HG03460 (cell line): ENCODE data around the gene SIVA1.
"Not testable (repeated sequence)": the region's sequence is repeated elsewhere in the genome, so short reads cannot be mapped to it uniquely, and the experiment has no call there.

ENCODE experiments used
- ATAC-seq: cut with Tn5 transposase; IDR thresholded peaks from one replicate; pipeline ENCODE4 v1.9.1; 2021; ENCODE audit not compliant: unreplicated experiment

Gene SIVA1

GRCh38 chr14:104750056-104750752 lies 2.7 kb upstream of the SIVA1 start:
- ATAC-seq = no peak

- ATAC-seq = not testable (repeated sequence)
Observed at GRCh38 chr14:104750753-104751057, 2.2 kb upstream of the SIVA1 start.

DNA sequence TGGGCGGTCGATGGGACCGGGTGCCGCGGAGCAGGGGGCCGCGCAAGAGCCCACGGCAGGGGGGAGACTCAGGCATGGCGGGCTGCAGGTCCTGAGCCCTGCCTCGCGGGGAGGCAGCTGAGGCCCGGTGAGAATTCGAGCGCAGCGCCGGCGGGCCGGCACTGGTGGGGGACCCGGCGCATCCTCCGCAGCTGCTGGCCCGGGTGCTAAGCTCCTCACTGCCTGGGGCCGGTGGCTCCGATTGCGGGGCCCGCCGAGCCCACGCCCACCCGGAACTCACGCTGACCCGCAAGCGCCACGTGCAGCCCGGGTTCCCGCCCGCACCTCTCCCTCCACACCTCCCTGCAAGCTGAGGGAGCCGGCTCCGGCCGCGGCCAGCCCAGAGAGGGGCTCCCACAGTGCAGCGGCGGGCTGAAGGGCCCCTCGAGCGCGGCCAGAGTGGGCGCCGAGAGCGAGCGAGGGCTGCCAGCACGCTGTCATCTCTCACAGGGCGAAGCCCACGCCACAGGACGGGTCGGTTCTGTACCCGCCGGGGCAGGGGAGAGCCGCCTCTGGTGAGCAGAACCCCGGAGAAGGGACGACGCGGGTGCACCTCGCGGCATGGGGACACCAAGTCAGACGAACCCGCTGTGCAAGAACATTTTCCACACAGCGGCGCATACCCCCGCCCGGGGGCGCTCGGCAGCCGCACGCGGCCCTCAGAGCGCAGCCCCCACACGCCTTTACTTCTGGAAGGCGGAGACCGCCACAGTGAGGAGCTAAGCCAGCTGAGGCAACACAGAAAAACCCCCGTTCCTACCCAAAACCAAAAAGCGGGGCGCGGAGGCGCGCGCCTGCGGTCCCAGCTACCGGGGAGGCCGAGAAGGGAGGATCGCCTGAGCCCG lies 1.2 kb upstream of the SIVA1 start:
- ATAC-seq = no peak

DNA sequence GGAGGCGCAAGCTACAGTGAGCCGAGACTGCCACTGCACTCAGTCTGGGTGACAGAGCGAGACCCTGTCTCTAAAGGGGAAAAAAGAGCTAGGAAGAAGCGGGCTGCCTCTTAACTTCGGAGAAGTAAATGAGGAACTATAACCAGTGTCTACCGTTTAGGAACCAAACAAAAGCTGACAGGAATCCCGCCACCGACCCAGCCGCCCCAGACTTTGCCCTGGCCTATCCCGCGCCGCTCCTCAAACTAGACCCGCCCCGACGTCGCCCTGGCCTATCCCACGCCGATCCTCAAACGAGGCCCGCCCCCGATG lies 568 bp upstream of the SIVA1 start:
- ATAC-seq = peak; percentile 80

GRCh38 chr14:104753528-104754212 lies 723 bp downstream of the SIVA1 start:
- ATAC-seq = no peak

DNA sequence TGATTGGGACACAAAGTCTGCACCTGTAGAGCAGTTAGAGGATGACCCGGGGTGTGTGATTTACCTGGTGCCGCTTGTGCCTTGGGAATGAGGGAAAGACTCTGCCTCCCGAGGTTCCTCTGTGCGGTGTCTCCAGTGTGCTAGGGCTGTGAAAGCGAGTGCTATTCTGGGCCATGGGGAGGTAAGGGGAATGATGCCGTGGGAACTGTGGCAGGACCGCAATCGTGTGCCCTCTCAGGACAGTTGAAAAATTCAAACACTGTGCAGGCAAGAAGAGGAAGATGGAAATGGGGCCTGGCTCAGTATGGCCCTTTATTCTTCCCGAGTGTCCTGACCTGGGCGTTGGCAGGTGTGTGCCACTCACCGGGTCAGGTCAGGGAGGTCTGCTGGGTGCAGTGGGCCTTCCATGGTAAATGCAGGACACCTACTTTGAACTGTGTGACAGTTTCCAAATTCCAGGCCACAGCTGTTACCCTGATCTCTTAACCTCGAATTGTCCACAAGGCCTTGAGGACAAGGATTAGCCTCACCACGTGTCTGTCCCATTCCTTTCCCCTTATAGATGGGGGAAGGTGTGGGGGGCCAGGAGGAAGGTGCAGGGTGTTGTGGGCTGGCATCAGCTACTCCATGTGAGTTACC lies 1.4 kb downstream of the SIVA1 start:
- no peak for ATAC-seq

DNA sequence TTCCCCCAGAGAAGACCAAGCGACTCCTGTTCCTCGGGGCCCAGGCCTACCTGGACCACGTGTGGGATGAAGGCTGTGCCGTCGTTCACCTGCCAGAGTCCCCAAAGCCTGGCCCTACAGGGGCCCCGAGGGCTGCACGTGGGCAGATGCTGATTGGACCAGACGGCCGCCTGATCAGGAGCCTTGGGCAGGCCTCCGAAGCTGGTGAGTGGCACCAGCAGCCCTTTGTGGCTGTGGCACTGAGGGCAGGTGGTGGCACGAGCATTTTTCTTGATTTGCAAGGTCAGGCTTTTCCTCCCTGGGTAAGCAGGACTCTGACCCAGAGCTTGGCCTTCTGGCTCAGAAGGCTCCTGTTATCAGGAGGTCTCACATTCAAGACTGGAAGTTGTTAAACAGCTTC lies 2.7 kb downstream of the SIVA1 start:
- ATAC-seq = no peak

- no peak for ATAC-seq
Observed at GRCh38 chr14:104756477-104757237, 3.7 kb downstream of the SIVA1 start.

DNA sequence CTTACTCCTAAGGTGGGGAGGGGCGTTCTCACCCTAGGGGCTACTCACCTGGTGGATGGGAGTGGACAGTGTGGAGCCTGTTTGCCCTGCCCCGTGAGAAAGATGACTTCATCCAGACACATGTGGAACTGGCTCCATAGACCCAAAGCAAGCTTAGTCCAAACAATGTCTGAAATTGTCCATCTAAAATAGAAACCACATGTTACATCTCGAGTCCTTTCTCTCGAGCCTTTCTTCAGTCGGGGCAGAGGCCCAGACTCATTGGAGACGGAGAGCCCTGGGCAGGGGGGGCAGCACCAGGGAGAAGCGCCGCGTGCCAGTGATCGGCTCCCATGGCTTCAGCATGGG lies 4.3 kb downstream of the SIVA1 start:
- no peak for ATAC-seq

DNA sequence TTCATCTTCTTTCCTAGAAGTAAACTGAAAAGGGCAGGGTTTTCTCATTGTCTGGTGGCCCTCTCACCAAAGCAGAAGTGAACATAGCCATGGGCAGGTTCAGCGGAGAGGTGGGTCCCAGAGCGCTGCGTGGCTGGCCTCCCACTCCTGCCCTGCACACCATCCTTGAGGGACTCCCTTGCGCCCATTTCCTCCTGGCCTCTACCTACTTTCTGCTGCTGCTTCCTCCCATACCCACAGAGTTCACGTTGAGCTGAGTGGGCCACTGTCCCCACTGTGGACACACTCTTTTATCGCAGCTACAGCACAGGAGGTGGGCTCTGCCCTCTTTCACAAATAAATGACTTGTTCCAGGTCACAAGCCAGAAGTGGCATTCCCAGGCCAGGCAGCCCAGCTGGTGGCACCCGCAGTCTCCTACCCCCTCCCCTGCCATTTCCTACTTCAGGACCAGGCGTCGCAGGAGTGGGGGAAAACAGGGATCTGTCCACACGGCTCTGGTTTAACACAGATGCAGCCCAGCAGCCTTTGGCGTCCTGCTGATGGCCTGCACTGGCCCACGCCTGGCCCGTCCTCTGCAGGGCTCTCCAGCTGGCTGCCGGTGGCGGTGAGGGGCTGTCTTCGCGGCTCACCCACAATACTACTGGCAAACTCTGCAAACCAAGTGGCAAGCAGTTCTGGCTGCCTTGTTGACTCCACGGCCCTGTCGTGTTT lies 4.9 kb downstream of the SIVA1 start:
- ATAC-seq = no peak

DNA sequence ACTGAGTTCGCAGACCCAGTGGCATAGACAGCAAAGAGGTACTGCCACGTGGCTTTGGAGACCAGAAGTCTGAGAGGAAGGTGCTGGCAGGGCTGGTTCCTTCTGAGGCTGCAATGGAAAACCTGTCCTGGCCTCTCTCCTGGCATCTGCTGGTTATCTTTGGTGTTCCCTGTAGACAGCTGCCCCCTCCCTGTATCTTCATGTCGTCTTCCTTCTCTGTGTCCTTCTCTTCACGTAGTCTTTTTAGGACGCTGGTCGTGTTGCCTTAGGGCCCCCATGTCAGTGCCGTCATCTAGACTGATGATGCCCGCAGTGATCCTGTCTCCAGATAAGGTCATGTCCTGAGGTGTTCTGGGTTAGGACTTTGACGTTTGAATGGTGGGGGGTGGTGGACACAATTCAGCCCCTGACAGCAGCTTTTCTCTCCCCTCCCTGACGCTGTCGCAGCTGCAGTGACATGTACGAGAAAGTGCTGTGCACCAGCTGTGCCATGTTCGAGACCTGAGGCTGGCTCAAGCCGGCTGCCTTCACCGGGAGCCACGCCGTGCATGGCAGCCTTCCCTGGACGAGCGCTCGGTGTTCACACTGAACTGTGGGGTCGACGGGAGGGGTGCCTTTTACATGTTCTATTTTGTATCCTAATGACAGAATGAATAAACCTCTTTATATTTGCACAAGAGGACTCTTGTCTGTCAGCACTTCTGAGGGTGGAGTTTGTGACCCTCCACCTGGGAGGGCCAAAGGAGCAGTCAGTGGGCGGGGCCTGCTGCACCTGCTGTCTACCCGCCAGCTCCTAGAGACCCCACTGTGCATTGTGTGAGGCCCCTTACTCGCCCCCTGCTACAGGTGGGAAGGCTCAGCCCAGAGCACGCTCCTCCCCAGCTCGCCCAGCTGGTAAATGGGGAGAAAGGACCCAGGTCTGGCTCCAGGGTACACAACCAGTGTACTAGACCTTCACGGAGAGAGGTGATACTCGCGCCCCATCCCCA lies 6.3 kb downstream of the SIVA1 start:
- no peak for ATAC-seq

- no peak for ATAC-seq
Observed at GRCh38 chr14:104765517-104765916, 12.6 kb downstream of the SIVA1 start.

DNA sequence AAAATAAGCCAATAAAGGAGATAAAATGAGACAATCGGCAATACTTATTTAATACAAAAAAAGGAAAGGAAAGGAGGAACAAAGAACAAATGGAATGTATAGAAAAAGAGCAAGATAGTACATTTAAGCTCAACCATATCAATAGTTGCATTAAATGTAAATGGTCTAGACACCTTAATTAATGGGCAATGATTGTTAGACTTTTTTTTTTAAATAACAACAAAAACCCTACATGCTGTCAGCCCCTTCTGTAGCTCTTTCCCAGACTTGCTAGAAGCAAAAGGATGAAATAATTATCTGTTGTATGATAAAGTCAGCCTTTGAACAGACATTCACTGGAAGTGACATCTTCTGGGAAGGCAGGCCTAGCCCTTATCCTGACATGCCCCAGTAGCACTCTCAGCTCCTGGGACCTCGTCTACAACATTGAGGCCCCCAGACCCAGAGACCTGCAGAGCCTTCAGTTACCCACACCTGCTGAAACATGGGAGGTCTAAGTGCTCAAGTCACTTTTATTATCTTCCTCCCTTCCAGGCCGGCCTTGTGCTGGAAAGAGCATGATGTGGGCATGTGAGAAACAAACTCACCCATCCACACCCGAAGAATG lies 13.4 kb downstream of the SIVA1 start:
- no peak for ATAC-seq

DNA sequence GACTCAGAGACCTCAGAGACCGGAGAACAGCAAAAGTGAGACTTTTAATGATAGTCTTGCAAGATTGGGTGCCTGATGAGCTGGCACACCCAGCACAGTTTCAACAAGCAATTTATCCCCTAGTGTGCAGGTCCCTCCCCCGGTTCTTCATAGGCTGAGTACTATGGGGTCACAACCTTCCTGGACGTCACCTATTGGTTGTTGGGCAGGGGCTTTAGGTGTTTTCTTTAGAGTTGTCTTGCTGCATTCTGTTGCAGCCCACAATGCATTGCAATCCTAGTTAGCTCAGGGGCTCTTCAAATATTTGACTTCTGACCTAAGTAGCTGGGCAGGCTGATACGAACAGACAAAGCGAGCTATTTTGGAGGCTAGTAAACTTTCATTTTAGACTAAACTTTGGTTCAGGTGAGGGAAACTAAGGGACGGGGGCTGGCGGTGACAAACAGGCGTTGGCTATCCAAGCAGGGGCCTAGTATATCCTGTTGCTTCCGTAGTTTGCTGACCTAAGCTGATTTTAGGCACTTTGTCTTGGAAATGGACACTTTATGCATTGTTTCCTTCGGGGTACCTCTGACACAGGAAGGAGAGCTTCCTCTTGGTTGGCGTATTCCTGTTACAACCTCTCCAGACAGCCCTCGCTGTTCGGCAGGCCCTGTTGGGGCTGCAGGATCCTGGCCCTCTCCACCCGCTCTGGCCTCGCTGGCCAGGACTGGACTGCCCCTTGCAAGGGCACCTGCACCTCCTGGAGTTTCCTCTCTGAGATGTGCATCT lies 14.1 kb downstream of the SIVA1 start:
- ATAC-seq = no peak

- ATAC-seq = no peak
Observed at GRCh38 chr14:104767634-104767918, 14.6 kb downstream of the SIVA1 start.

GRCh38 chr14:104768437-104769323 lies 15.7 kb downstream of the SIVA1 start:
- ATAC-seq = peak; percentile 80

GRCh38 chr14:104769324-104770071 lies 16.6 kb downstream of the SIVA1 start:
- no peak for ATAC-seq
